ENCODE data around the gene CATSPERD.

The CATSPERD gene

GRCh38 chr19:5821521-5822180 is 101.2 kb downstream of the CATSPERD start:
- DNase-seq (ENCODE audit: low spot score), result no peak
- no peak for TF ChIP-seq CTCF (IDR thresholded peaks at IDR 0.05; ENCODE audit: extremely low read depth, missing control alignments)

GRCh38 chr19:5822181-5822844 is 101.9 kb downstream of the CATSPERD start:
- no peak for DNase-seq (ENCODE audit: low spot score)
- no peak for TF ChIP-seq CTCF (IDR thresholded peaks at IDR 0.05; ENCODE audit: extremely low read depth, missing control alignments)

GRCh38 chr19:5823579-5824281 is 103.3 kb downstream of the CATSPERD start:
- TF ChIP-seq CTCF (IDR thresholded peaks at IDR 0.05; ENCODE audit: extremely low read depth, missing control alignments), result no peak
- no peak for DNase-seq (ENCODE audit: low spot score)

- no peak for TF ChIP-seq CTCF (IDR thresholded peaks at IDR 0.05; ENCODE audit: extremely low read depth, missing control alignments)
- DNase-seq (ENCODE audit: low spot score), result no peak
These were observed 104.3 kb downstream of the CATSPERD start for GRCh38 chr19:5824751-5825150.

- no peak for DNase-seq (ENCODE audit: low spot score)
- TF ChIP-seq CTCF (IDR thresholded peaks at IDR 0.05; ENCODE audit: extremely low read depth, missing control alignments), result no peak
These were observed 104.7 kb downstream of the CATSPERD start for GRCh38 chr19:5825178-5825577.

- no peak for TF ChIP-seq CTCF (IDR thresholded peaks at IDR 0.05; ENCODE audit: extremely low read depth, missing control alignments)
- DNase-seq (ENCODE audit: low spot score), result peak; percentile 71
These were observed 106.3 kb downstream of the CATSPERD start for GRCh38 chr19:5826531-5827341.

Measured in GM20000 (cell line).